Panc1 (cell line): ENCODE data around the gene COP1.

Experiments
- POLR2AphosphoS5 ChIP-seq: IDR thresholded peaks from 2 replicates; pipeline ENCODE4 v1.6.1; 2012; ENCODE audit warnings: mild to moderate bottlenecking, low read depth, low read length, moderate library complexity
- REST ChIP-seq, 2 experiments: IDR thresholded peaks; 2 replicates each; pipeline ENCODE4 v1.6.1; 2011 to 2012; ENCODE audit warnings: low read depth in 2 of 2, control low read depth in 1 of 2, low read length in 1 of 2, mild to moderate bottlenecking in 1 of 2, moderate library complexity in 1 of 2; ENCODE audit not compliant: insufficient read depth in 1 of 2
- SIN3A ChIP-seq: IDR thresholded peaks from 2 replicates; pipeline ENCODE4 v1.6.1; 2012; ENCODE audit warnings: low read depth, mild to moderate bottlenecking, low read length, moderate library complexity, borderline replicate concordance; ENCODE audit not compliant: insufficient read depth
- TCF7L2 ChIP-seq: IDR thresholded peaks from 2 replicates; pipeline ENCODE4 v1.6.1; 2011; ENCODE audit warnings: mild to moderate bottlenecking, low read depth, low read length, inconsistent platforms
- TF ChIP-seq, protein P1 (sequence below): fragments of 450-650 bp; IDR thresholded peaks from 2 replicates; pipeline ENCODE4 v1.5.1; 2017; ENCODE audit warnings: mild to moderate bottlenecking

DNA sequence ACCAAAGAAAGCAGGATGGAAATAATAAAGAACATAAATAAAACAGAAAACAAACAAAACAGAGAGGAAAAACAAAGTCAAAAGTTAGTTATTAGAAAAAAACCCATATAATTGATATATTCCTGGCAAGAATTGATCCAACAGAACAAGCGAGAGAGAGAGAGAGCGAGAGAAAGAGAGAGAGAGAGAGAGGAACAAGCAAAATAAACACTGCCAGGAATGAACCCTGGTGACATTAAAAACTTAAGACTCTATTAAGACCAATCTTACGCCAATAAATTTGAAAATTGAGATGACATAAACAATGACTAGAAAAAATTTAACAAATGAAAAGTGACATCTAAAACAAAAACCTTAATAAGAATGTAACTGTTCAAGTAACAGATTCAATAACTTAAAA, 64.1 kb downstream of the COP1 start:
- TF ChIP-seq, protein P1, sequence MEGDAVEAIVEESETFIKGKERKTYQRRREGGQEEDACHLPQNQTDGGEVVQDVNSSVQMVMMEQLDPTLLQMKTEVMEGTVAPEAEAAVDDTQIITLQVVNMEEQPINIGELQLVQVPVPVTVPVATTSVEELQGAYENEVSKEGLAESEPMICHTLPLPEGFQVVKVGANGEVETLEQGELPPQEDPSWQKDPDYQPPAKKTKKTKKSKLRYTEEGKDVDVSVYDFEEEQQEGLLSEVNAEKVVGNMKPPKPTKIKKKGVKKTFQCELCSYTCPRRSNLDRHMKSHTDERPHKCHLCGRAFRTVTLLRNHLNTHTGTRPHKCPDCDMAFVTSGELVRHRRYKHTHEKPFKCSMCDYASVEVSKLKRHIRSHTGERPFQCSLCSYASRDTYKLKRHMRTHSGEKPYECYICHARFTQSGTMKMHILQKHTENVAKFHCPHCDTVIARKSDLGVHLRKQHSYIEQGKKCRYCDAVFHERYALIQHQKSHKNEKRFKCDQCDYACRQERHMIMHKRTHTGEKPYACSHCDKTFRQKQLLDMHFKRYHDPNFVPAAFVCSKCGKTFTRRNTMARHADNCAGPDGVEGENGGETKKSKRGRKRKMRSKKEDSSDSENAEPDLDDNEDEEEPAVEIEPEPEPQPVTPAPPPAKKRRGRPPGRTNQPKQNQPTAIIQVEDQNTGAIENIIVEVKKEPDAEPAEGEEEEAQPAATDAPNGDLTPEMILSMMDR: no peak
- TF ChIP-seq REST (IDR thresholded peaks at IDR 0.05; ENCODE audit: insufficient read depth in 1 of 2, low read depth in 2 of 2, low read length in 1 of 2) (no peak), SIN3A (no peak), POLR2AphosphoS5 (no peak), TCF7L2 (no peak)
